Measurements from ENCODE around the gene PPFIBP2. TPM values are rescaled to one million over a fixed set of nuclear protein-coding genes. Genes with fewer than 3 reads are reported as not detected.

PPFIBP2 gene
- total RNA-seq, 1 experiment from 2014 or later: 21.5 TPM

DNA sequence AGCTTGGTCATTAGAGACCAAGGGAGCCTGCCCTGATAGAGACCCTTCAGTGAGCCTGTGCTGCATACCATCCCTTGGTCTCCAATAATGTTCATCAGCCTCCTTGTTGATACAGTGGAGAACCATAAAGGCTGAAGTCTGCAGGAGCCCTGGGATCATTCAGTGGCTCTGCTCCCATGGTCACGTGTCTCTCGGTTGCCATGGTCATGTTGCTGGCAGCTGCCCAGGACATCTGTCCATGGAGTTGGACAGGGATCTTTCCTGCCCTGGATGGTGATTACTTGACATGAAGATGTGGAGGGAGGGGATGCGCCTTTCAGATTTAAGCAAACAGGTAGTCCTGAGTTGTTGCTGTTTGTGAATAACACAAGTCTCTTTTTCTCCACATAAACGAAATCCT lies 121.3 kb downstream of the PPFIBP2 start:
- no TSS peak for BruUV-seq (replicated peaks)
- no peak for DNase-seq (ENCODE audit: low read depth, low spot score)
- in situ Hi-C loops (cut with HindIII; ENCODE audit: low pct_unique_long_range_greater_than_20kb, low sequenced_read_pairs): no loop called here
- TF ChIP-seq, protein P1, sequence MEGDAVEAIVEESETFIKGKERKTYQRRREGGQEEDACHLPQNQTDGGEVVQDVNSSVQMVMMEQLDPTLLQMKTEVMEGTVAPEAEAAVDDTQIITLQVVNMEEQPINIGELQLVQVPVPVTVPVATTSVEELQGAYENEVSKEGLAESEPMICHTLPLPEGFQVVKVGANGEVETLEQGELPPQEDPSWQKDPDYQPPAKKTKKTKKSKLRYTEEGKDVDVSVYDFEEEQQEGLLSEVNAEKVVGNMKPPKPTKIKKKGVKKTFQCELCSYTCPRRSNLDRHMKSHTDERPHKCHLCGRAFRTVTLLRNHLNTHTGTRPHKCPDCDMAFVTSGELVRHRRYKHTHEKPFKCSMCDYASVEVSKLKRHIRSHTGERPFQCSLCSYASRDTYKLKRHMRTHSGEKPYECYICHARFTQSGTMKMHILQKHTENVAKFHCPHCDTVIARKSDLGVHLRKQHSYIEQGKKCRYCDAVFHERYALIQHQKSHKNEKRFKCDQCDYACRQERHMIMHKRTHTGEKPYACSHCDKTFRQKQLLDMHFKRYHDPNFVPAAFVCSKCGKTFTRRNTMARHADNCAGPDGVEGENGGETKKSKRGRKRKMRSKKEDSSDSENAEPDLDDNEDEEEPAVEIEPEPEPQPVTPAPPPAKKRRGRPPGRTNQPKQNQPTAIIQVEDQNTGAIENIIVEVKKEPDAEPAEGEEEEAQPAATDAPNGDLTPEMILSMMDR (IDR thresholded peaks at IDR 0.05): no peak
- no peak for TF ChIP-seq SIN3A (IDR thresholded peaks at IDR 0.05; ENCODE audit: borderline replicate concordance, insufficient read depth, low read depth, low read length)
- no peak for TF ChIP-seq TCF7L2 (IDR thresholded peaks at IDR 0.05; ENCODE audit: low read depth, low read length)
- TF ChIP-seq, protein P2, sequence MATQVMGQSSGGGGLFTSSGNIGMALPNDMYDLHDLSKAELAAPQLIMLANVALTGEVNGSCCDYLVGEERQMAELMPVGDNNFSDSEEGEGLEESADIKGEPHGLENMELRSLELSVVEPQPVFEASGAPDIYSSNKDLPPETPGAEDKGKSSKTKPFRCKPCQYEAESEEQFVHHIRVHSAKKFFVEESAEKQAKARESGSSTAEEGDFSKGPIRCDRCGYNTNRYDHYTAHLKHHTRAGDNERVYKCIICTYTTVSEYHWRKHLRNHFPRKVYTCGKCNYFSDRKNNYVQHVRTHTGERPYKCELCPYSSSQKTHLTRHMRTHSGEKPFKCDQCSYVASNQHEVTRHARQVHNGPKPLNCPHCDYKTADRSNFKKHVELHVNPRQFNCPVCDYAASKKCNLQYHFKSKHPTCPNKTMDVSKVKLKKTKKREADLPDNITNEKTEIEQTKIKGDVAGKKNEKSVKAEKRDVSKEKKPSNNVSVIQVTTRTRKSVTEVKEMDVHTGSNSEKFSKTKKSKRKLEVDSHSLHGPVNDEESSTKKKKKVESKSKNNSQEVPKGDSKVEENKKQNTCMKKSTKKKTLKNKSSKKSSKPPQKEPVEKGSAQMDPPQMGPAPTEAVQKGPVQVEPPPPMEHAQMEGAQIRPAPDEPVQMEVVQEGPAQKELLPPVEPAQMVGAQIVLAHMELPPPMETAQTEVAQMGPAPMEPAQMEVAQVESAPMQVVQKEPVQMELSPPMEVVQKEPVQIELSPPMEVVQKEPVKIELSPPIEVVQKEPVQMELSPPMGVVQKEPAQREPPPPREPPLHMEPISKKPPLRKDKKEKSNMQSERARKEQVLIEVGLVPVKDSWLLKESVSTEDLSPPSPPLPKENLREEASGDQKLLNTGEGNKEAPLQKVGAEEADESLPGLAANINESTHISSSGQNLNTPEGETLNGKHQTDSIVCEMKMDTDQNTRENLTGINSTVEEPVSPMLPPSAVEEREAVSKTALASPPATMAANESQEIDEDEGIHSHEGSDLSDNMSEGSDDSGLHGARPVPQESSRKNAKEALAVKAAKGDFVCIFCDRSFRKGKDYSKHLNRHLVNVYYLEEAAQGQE (IDR thresholded peaks at IDR 0.05; ENCODE audit: insufficient read depth in 1 of 2, low read depth in 2 of 2, low read length in 1 of 2): no peak
- H3K36me3 ChIP-seq (ENCODE audit: control insufficient read depth, insufficient read depth, low read length): no peaks in the 10 kb centered on the region
- H3K4me1 ChIP-seq (ENCODE audit: control insufficient read depth, insufficient read depth, low read length): no peaks in the 10 kb centered on the region
- H3K27me3 ChIP-seq (ENCODE audit: control insufficient read depth, insufficient read depth, low read length): no peaks in the 10 kb centered on the region
- intact Hi-C loops (cut with micrococcal nuclease; ENCODE audit: unreplicated experiment): no loop called here
- CTCF ChIA-PET: no interaction called here
- H3K4me3 ChIP-seq (ENCODE audit: low read depth in 2 of 2, low read length in 2 of 2): no peak overlapping the region
- ATAC-seq: no peak
- H3K27ac ChIP-seq (ENCODE audit: low read length): no peak overlapping the region
- H3K9me3 ChIP-seq (ENCODE audit: control insufficient read depth, insufficient read depth, low read depth, low read length): no peaks in the 10 kb centered on the region
- POLR2A ChIA-PET: no interaction called here

DNA sequence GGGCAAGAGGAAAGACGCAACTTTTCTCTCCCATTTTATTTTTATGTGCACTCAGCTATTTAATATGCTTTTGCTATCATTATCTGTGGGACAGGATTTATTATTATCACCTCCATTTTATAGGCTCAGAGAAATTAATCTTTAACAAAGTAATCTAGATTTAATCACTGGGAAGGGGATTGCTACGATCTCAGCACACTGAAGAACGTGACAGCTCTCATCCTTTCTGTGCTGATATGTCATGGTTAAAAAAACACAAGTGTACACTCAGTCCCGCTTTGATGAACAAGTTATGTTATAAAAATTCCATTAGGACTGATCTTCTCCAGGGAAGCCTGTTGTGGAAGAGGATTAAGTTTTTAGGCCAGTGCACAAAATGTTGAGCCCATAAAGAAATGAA lies 121.9 kb downstream of the PPFIBP2 start:
- in situ Hi-C loops (cut with HindIII; ENCODE audit: low pct_unique_long_range_greater_than_20kb, low sequenced_read_pairs) (no loop called here), intact Hi-C loops (cut with micrococcal nuclease; ENCODE audit: unreplicated experiment) (no loop called here)
- Histone ChIP-seq H3K27me3 (ENCODE audit: control insufficient read depth, insufficient read depth, low read length) (no peaks in the 10 kb centered on the region), H3K4me1 (ENCODE audit: control insufficient read depth, insufficient read depth, low read length) (no peaks in the 10 kb centered on the region), H3K27ac (ENCODE audit: low read length) (no peak overlapping the region), H3K4me3 (ENCODE audit: low read depth in 2 of 2, low read length in 2 of 2) (no peak overlapping the region), H3K36me3 (ENCODE audit: control insufficient read depth, insufficient read depth, low read length) (no peaks in the 10 kb centered on the region), H3K9me3 (ENCODE audit: control insufficient read depth, insufficient read depth, low read depth, low read length) (no peaks in the 10 kb centered on the region)
- no peak for ATAC-seq
- POLR2A ChIA-PET: no interaction called here
- no peak for DNase-seq (ENCODE audit: low read depth, low spot score)
- TF ChIP-seq SIN3A (IDR thresholded peaks at IDR 0.05; ENCODE audit: borderline replicate concordance, insufficient read depth, low read depth, low read length) (no peak), TCF7L2 (IDR thresholded peaks at IDR 0.05; ENCODE audit: low read depth, low read length) (no peak), POLR2AphosphoS5 (IDR thresholded peaks at IDR 0.05; ENCODE audit: low read depth, low read length) (no peak)
- TF ChIP-seq, protein P1 (IDR thresholded peaks at IDR 0.05): no peak
- TF ChIP-seq, protein P2 (IDR thresholded peaks at IDR 0.05; ENCODE audit: insufficient read depth in 1 of 2, low read depth in 2 of 2, low read length in 1 of 2): no peak
- no TSS peak for BruUV-seq (replicated peaks)
- CTCF ChIA-PET: no interaction called here
